Suppressor macrophage treated with lipopolysaccharide for 1 hour (primary cell): ENCODE results near the gene KIF5B.
"Not testable (repeated sequence)": the region's sequence is repeated elsewhere in the genome, so short reads cannot be mapped to it uniquely, and the experiment has no call there.

Experiments
- DNase-seq, 3 donors: peaks; one replicate each; pipeline ENCODE4 v3.0.0-alpha.2; 2020 to 2022

The KIF5B gene

DNA sequence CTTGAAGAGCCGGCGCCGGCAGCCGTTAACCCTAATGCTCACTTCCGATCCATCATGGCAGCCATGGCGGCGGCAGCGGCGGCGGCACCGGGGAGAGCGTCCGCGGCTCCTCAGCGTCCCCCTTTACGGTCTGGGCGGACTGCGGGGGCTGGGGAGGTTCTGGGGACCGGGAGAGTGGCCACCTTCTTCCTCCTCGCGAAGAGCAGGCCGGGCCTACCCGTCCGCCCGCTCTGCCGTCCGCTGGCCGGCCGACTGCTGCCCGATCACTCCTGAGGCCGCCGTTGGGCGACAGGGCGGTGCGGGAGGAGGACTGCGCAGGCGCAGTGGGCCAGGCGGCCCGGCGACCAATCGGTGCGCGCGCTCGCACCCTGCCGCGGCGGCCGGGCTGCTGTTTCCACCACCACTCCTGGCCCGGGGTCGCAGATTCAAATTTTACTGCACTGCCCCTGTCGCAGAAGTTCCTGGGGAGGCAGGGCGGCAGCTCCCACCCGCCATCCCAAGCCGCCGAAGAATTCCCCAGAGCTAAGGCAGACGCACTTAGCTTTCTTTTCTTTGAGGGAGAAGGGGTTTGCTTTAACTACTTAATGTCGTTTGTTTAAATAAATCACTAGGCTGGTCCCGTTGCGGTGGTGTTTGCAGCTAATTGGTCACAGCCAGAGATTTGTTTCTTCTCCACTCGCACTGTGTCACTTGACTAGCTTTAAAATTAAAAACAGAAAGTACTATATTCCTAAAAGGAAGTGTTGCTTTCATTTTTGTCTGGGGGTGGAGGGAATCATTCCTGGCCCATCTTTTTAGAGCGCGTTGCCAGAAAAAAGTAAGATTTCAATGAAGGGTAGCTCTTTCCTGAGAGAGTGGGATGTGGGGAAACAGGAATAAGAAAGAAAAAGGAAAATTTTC, at the start of gene KIF5B:
Gene KIF5B (minus strand): TSS at position 290 of the 900 bp plus-strand sequence. CDS start 452 bp downstream, outside the sequence.
- peak; percentile 87 to 96 (median 94) for DNase-seq

DNA sequence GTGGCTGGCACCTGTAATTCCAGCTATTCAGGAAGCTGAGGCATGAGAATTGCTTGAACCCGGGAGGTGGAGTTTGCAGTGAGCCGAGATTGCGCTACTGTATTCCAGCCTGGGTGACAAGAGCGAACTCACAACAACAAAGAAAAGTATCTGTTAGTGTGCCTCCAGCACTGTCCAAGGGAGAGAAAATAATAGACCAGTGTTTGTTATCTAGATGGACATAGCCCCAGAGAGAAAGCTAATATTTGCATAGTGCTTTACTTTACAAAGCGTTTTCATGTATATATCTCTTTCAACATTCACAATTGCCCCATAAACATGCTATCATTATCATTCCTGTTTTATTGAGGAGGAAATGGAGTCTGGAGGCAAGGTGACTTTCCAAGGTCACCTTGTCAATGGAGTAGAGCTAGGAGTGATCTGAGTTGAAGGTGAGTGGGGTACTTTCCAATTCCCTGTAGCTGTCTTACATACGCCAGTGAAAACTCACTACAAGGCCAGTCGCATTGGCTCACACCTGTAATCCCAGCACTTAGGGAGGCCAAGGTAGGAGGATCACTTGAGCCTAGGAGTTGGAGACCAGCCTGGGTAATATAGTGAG, 49.7 kb upstream of the KIF5B start:
- no peak for DNase-seq

DNA sequence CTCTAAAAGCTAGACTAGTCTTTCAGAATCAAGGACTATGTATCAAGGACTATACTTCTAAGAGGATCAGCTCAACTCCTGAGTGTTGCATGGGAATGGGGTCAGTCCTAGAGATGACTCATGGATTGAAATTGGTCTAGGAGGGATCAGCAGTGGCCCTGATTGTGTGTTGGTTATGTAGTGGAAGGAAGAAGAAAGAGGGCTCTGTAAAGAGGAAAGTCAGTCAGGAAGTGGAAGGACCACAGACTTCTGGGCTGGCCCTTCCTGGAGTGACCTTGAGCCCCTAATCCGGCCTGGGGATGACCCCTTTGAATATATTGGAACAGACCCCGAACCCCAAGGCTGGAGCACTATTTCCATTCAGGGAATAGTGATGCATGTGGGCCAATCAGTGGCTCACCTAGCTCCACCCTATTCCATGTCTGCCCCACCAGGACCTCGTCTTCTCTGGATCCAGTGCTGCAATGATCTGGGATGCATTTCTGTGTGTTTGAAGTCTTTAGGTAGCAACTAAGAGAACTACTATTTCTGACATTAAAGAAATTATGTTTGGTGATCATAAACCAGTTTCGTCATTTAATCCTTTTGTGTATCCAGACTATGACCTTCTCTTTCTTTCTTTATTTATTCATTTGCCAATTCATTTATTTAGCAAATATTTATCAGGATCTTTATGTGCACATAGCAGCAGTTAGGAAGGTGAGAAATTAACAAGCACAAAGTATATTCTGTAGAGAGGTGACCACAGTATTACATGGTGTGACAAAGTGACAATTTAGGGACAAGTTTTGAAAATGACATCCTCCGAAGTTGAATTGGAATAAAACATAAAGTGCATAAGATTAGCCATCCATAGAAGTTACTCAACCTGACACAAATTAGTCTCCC, 48.6 kb upstream of the KIF5B start:
- no peak for DNase-seq

DNA sequence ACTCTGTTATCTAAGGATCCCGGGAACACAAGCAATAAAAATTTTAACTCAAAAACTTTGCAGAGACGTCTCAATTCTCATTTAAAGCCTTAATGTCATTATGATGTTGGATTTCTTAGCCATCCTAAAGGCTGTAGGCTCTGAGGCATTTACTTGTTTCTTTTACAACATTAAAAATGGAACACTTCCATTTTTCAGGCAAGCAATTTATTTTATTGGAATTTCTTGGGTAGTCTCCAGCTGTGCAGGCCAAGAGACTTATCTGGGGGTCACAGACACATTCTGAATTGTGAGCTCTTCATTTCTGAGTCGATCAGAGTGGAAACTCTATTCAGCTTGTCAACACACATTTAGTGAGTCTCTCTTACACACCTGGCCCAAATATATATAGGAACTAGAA, 48.0 kb upstream of the KIF5B start:
- DNase-seq, result no peak

DNA sequence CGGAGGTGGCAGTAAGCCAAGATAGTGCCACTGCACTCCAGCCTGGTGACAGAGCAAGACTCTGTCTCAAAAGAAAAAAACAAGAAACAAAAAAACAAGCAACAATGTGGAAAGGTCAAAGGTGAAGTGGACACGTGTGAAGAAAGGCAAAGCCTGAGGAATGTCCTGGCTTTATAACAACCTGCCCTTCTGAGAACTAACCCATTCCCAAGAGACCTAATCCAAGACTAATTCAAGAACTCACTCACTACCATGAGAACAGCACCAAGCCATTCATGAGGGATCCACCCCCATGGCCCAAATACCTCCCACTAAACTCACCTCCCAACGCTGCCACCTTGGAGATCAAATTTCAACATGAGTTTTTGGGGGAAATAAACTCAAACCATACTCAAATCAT, 47.5 kb upstream of the KIF5B start:
- no peak for DNase-seq

DNA sequence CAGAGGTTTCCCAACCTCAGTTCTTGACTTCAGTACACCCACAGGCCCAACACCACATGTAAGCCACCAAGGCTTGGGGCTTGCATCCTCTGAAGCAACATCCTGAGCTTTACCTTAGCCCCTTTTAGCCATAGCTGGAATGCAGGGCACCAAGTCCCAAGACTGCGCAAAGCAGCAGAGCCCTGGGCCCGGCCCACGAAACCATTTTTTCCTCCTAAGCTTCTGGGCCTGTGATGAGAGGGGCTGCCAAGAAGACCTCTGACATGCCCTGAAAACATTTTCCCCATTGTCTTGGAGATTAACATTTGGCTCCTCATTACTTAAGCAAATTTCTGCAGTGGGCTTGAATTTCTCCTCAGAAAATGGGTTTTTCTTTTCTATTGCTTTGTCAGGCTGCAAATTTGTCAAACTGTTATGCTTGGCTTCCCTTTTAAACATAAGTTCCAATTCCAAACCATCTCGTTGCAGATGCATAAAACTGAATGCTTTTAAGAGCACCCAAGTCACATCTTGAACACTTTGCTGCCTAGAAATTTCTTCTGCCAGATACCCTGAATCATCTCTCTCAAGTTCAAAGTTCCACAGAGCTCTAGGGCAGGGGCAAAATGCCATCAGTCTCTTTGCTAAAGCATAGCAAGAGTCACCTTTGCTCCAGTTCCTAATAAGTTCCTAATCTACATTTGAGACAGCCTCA, 42.5 kb upstream of the KIF5B start:
- not testable (repeated sequence) for DNase-seq

DNA sequence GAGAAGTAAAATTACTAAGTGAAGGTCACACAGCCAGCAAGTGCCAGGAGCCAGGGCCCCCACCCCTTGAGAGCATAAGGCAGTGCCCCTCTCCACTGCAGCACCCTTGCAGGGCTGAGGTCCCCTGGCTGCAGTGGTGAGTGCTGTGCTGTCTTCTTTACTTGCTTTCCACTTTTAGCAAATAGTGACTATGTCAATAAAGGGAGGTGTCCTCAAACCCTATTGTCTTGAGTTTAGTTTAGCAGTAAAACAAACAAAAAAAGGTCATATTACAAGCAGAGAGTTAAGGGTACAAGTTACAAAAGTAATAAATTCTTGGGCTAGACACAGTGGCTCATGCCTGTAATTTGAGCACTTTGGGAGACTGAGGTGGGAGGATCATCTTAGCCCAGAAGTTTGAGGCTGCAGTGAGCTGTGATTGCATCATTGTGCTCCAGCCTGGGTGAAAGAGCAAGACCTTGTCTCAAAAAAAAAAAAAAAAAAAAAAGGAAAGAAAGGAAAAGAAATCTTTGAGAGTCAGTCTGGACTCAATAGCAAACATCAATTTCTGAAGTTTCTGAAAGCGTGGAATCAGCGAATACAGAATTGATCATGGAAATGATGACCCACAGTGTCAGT, 39.0 kb upstream of the KIF5B start:
- DNase-seq, result no peak

DNA sequence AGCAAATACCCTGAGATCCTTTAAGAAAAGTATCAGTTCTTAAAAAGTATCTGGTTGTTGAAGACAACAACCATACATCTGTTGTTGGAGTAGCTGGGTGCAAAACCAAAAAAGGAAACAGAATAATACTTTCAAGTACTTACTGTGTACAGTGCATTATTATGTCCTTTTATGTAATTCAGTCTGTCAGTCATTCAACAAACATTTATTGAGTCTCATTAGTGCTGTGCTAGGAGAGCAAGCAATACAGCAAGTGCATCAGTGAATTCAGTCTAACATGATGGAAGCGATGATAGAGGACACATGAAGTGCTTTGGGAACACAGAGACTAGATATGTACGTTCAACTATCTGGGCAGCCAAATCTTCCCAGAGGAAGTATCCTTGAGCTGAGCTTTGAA, 37.4 kb upstream of the KIF5B start:
- no peak for DNase-seq

DNA sequence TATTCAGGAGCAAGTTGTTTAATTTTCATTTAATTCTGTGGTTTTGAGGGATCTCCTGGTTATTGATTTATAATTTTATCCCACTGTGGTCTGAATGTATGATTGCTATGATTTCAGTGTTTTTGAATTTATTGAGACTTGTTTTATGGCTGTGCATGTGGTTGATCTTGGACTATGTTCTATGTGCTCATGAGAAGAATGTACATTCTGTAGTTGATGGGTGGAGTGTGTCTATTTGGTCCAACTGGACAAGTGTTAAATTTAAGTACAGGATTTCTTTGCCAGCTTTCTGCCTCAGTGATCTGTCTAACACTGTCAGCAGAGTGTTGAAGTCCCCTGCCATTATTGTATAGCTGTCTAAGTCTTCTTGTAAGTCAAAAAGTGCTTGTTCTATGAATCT, 34.8 kb upstream of the KIF5B start:
- no peak for DNase-seq

DNA sequence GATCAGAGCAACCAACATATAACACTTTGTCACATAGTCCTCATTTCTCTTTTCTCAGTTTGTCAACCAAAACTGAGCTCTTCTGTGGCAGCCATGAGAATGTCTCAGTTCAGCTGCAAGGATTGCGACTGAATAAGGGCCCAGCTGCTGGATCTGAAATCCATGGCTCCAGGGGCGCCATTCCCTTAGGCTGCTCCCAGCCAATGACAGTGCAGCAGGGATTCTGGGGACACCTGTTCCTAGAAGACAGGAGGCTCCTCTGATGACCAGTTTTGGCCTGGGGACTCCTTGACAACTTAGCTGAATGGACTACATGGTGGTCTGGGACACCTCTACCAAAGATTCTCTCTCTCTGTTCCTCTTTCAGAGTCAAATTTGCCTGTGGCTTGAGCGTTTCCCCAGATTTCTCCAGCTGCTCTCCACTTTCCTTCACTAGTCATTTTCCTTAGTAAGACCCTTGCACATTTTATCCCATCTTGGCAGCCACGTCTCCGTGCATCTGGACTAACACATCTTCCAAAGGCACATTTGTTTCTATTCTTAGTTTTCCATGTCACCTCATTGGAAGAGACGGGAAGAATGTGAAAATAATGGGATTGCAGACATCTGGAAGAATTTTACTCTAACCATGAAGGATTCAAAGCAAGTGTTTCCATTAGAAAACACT, 28.1 kb upstream of the KIF5B start:
- DNase-seq, result no peak

DNA sequence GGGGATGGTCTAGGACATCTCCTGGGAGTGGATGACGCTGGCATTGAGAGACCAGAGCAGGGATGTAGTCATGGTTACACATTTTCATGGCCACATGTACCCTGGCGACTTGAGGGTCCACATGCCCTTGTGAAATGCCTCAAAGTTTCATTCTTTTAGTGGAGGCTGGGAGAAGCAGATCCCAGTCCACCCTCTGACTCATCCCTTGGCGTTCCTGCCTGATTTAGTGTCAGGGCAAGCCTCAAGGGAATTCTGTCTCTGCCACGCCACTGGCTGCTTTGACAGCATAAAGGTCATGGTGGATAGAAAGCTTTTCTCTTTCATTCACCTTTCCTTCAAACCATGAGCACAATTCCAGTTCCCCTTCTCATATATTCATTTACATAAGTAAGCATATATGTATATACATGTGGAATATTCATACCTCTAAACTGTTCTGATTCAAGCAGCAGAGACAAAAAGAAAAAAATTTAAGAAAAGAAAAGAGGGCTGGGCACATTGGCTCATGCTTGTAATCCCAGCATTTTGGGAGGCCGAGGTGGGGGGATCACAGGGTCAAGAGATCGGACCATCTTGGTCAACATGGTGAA, 21.8 kb upstream of the KIF5B start:
- DNase-seq, result no peak

DNA sequence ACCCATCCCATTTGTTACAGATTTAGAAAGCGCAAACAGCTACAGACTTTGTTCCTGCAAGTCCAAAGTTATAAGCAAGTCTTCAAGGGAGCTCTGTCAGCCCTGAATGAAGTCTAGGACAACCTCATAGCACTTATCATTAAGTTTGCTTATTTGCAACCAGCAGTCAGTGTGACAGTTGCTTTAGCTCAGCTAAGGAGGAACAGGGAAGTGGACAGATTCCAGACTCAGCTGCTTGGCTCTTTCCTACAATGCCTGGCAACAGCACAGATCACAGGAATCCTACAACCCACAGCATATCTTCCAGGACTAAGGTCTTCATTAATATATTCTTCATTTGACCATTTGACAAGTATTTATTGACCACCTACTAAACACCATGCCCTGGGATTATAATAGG, 17.4 kb upstream of the KIF5B start:
- DNase-seq, result no peak

DNA sequence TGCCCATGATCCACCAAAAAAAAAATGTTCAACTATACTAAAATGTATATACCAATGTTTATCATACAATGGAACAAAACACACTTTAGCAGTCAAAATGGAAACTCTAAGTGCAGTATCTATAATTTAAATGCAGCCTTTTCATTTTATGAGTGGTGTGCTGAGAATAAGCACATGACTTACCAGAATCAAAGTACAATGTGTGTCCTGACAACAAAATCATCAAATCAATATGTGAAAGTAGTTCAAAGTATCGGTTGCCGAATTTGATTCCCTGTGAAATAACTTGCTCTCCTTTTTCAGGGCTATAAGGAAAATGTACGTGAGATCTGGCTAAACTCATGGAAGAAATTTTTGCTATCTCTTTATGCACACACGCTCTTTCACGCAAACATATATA, 16.9 kb upstream of the KIF5B start:
- DNase-seq, result no peak

DNA sequence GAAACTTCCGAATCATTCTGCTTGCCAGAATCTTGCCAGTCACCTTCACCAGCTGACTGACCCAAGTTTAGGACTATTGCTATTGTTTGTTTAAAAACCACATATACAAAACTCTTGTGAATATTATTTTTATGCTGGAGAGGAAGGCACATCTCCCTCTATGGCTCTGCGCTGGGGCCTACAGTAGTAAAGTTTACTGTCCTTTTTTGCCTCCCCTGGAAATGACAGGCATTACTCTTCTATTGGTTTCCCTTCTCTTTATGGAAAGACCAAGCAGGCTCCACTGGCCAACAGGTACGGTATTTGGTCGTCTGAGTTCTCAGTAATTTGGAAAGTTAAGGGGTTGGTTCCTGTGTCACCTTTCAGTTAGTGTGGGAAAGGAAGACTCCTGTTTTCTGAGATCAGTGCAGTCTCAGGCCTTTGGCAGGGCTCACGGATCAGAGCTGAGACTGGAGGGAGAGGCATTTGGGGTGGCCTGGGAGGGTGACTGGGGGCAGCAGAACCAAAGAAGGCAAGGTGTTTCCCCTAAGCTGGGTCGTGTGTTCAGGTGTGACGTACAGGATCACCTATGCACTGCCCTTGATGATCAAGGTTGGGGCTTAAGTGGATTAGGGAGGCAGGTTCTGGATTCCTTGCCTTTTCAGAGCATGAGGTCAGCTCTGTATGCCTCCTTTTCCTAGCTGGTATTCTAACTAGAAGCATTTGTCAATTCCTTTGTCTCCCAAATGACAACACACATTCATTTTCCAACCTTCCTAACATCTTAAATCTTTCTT, 16.0 kb upstream of the KIF5B start:
- no peak for DNase-seq

DNA sequence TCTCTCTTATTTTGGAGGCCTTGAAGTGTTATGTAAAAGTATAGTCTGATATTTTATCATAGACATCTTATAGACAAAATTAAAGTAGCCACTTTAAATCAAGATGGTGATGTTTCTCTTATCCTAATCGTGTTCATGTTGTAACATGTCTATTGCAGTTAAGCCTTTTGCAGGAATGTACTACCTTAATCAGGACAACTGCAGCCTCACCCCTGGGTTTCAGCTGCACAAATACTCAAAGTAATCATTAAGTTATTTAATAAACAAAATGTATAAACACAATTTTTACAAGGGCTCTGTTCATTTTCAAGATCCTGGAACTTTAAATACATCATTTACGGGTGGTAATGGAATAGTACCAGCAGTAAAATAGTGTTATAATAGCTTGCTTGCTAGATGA, 14.4 kb upstream of the KIF5B start:
- no peak for DNase-seq

DNA sequence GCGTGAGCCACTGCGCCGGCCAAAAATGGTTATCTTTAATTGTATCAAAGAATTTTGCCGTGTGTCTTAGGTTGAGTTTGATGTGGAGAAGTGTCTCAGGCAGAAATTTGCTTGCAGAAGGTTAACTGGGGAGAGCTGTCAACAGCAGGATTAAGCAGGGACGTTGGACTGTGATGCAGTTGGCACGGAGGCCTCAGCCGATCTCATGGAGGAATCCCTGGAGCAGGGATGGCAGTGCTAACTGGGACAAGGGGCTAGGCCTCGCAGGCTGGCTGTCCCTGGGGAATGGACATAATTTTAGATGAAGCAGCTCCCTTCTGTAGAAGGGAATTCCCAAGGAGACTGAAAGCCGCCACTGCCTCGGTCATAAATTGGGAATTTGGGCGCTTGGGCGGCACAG, 12.3 kb upstream of the KIF5B start:
- no peak for DNase-seq

DNA sequence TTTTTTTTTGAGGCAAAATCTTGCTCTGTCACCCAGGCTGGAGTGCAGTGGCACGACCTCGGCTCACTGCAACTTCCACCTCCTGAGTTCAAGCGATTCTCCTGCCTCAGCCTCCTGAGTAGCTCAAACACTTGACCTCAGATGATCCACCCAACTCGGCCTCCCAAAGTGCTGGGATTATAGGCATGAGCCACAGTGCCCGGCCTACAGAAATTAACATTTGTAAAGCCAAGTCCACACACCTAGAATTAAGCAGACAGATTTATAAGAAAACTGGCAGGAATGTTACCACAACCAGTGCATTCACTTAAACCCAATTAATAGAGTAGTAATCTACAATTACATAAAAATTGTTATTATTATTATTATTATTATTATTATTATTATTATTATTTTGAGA, 11.7 kb upstream of the KIF5B start:
- not testable (repeated sequence) for DNase-seq

DNA sequence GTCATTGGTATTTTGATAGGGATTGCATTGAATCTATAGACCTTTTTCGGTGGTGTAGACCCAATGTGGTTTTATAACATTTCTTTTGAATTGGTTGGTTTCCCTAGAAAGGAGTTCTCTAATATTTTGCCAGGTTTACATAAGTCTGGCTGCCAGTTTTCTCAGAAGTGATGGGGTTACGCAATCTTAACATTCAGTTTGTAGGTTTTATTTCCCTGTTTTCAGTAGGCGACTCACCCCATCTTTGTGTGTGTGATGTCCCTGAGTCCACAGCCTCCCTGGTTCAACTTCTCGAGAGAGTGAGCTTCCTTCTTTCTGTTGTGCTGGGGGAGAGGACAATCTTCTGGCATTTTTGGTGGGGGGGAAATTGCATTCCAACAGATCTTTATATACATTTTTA, 9.6 kb upstream of the KIF5B start:
- DNase-seq, result peak; percentile 74 to 88 (median 84)

DNA sequence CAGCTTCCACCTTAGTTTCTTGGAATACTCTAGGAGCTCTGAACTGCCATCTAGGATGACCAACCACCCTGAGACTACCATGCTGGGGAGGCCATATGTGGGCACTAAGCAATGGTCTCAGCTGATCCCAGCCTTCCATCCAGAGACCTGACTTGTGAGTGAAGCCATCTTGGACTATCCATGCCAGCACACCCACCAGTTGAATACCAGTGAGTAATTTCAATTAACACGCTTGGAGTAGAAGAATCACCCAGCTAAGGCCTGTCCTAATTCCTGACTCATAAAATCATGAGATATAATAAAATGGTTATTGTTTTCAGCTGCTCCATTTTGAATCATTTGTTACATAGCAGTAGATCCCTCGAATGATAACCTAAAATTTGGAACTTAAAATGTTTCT, 5.2 kb upstream of the KIF5B start:
- DNase-seq, result peak in 1 of 3 donors; percentile 21

DNA sequence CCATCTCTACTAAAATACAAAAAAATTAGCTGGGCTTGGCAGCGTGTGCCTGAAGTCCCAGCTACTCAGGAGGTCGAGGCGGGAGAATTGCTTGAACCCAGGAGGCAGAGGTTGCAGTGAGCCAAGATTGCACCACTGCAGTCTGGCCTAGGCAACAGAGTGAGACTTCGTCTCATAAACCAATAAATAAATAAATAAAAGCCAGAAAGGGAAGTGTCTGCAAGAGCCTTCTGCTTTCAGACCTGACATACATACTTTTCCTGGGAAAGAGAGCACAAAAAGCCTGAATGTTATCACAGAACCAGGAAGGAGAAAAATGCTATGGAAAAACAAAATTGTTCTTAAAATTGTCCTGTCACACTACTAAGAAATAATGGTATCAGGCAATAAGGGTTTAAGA, 4.1 kb upstream of the KIF5B start:
- peak; percentile 15 to 60 (median 53) for DNase-seq

DNA sequence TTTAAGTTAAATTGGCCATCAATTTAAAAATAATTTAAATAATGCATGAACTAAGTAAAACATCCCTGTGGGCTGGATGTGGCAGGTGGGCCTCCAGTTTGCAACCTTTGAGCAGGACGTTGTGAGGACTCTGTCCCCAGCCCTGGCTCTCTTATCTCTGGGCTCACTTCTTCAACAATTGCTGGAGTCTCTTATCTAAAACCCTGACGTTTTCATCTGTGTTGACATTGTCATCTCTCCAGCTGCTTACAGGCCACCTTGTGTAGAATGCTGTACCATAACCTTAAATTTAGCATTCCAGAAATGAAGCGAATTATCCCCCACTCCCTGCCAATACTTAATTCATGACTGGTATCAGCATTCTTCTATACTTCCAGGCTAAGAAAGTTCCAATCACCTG, 3.2 kb upstream of the KIF5B start:
- no peak for DNase-seq
